ENCODE data around the gene LNX1. TPM values are rescaled to one million over a fixed set of nuclear protein-coding genes. Genes with fewer than 3 reads are reported as not detected.

Gene LNX1
- total and polyA plus RNA-seq, 10 of the 15 experiments (the other 5 are each of a cell fraction or from before 2014, with no cell fraction given) = 0.72 to 1.4 (median 1.0) TPM

GRCh38 chr4:53535567-53535966 is 55.7 kb downstream of the LNX1 start:
- POLR2A ChIA-PET = no interaction called here
- H2AFZ ChIP-seq (ENCODE audit: control insufficient read depth, low read depth, low read length) = no peak overlapping the region
- no peaks in the 10 kb centered on the region for H3K79me2 ChIP-seq (ENCODE audit: control insufficient read depth, insufficient read depth, low read length)
- H3K4me1 ChIP-seq (ENCODE audit: control insufficient read depth, insufficient read depth, low read length) = no peaks in the 10 kb centered on the region
- no peak for FAIRE-seq
- 4% methylated on average over 3 of the region's 3 CpGs for WGBS (ENCODE audit: insufficient coverage, insufficient replicate concordance, low lambda C conversion rate, missing lambda C conversion rate)
- SMC1A ChIA-PET (ENCODE audit: uncharacterized antibody, unreplicated experiment) = no interaction called here
- no peaks in the 10 kb centered on the region for H3K9me3 ChIP-seq (replicated peaks; ENCODE audit: control insufficient read depth, insufficient read depth, low read length)
- H3K27ac ChIP-seq (ENCODE audit: control insufficient read depth, insufficient read depth) = no peak overlapping the region
- CTCF ChIA-PET = no interaction called here
- in situ Hi-C loops (cut with MboI) (no loop called here), intact Hi-C loops (cut with micrococcal nuclease; ENCODE audit: unreplicated experiment) (no loop called here)
- H3K36me3 ChIP-seq (ENCODE audit: control insufficient read depth in 2 of 2, insufficient read depth in 2 of 2, low read length in 1 of 2) = no peaks in the 10 kb centered on the region
- RAD21 ChIA-PET (ENCODE audit: unreplicated experiment) = no interaction called here
- DNase-seq (ENCODE audit: low read depth, low spot score) = no peak
- H3K9ac ChIP-seq (ENCODE audit: control insufficient read depth, insufficient read depth, low read length) = no peak overlapping the region
- no peak overlapping the region for H3K4me2 ChIP-seq (ENCODE audit: control insufficient read depth, insufficient read depth)
- BruUV-seq (replicated peaks) = no TSS peak
- H3K4me3 ChIP-seq = no peak overlapping the region
- no peak for TF ChIP-seq E2F8 (IDR thresholded peaks at IDR 0.05; ENCODE audit: low read depth, partially characterized antibody)
- TF ChIP-seq EGR1 (IDR thresholded peaks at IDR 0.05; ENCODE audit: borderline replicate concordance in 1 of 2, low read depth in 2 of 2, low read length in 2 of 2) = no peak
- no peak for TF ChIP-seq PAX5 (IDR thresholded peaks at IDR 0.05; ENCODE audit: borderline replicate concordance, low read depth, low read length)
- TF ChIP-seq, protein P1, sequence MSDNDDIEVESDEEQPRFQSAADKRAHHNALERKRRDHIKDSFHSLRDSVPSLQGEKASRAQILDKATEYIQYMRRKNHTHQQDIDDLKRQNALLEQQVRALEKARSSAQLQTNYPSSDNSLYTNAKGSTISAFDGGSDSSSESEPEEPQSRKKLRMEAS (IDR thresholded peaks at IDR 0.05; ENCODE audit: low read depth, low read length) = no peak
- TF ChIP-seq CHD1 (IDR thresholded peaks at IDR 0.05; ENCODE audit: low read depth, low read length) = no peak
- peak; percentile 32; the same call in 1 of the 2 replicates for TF ChIP-seq SPI1 (IDR thresholded peaks at IDR 0.05; ENCODE audit: borderline replicate concordance, insufficient read depth, low read depth, low read length)
- no peak for TF ChIP-seq E2F4 (IDR thresholded peaks at IDR 0.05; ENCODE audit: low read depth, low read length)
- no peaks in the 10 kb centered on the region for H3K27me3 ChIP-seq (replicated peaks in 1 of 2; ENCODE audit: control insufficient read depth in 2 of 2, insufficient read depth in 2 of 2, low read length in 1 of 2)
- no peaks in the 10 kb centered on the region for H4K20me1 ChIP-seq (ENCODE audit: control insufficient read depth, insufficient read depth)
- ATAC-seq = no peak

All from GM12878 (cell line).